HG03196 (cell line): ENCODE data around the gene CTCFL.

Source experiments
- ATAC-seq: cut with Tn5 transposase; IDR thresholded peaks from one replicate; pipeline ENCODE4 v1.9.1; 2021; ENCODE audit not compliant: unreplicated experiment

CTCFL gene

GRCh38 chr20:57537822-57538221 is 12.9 kb upstream of the CTCFL start:
- no peak for ATAC-seq

GRCh38 chr20:57536771-57537724 is 12.1 kb upstream of the CTCFL start:
- ATAC-seq: no peak

- ATAC-seq: no peak
Measured at GRCh38 chr20:57536120-57536708, 11.3 kb upstream of the CTCFL start.

- no peak for ATAC-seq
Measured at GRCh38 chr20:57535297-57535696, 10.4 kb upstream of the CTCFL start.

GRCh38 chr20:57532104-57532503 is 7.2 kb upstream of the CTCFL start:
- ATAC-seq: no peak

GRCh38 chr20:57530327-57530981 is 5.5 kb upstream of the CTCFL start:
- no peak for ATAC-seq

GRCh38 chr20:57529810-57530209 is 4.9 kb upstream of the CTCFL start:
- no peak for ATAC-seq

GRCh38 chr20:57529160-57529585 is 4.2 kb upstream of the CTCFL start:
- no peak for ATAC-seq

GRCh38 chr20:57528148-57528547 is 3.2 kb upstream of the CTCFL start:
- ATAC-seq: no peak

GRCh38 chr20:57527728-57528127 is 2.8 kb upstream of the CTCFL start:
- ATAC-seq: no peak

- no peak for ATAC-seq
Measured at GRCh38 chr20:57526885-57527460, 2.0 kb upstream of the CTCFL start.

GRCh38 chr20:57526087-57526884 is 1.3 kb upstream of the CTCFL start:
- ATAC-seq: no peak

GRCh38 chr20:57525328-57526086 is 567 bp upstream of the CTCFL start:
- ATAC-seq: no peak

- ATAC-seq: no peak
Measured at GRCh38 chr20:57523782-57524181, 1.2 kb downstream of the CTCFL start.

GRCh38 chr20:57522380-57523140 is 2.4 kb downstream of the CTCFL start:
- no peak for ATAC-seq

- no peak for ATAC-seq
Measured at GRCh38 chr20:57517904-57518303, 7.0 kb downstream of the CTCFL start.

- ATAC-seq: no peak
Measured at GRCh38 chr20:57514273-57514751, 10.6 kb downstream of the CTCFL start.

GRCh38 chr20:57513199-57513598 is 11.7 kb downstream of the CTCFL start:
- no peak for ATAC-seq

GRCh38 chr20:57512432-57512831 is 12.5 kb downstream of the CTCFL start:
- ATAC-seq: no peak
